ENCODE results near the gene PROK1.

- TF ChIP-seq CTCF (IDR thresholded peaks at IDR 0.05; ENCODE audit: insufficient read depth, low read depth, low read length) (no peak), EZH2 (IDR thresholded peaks at IDR 0.05; ENCODE audit: insufficient read depth, low read length) (no peak)
These were observed 14.9 kb downstream of the PROK1 start for GRCh38 chr1:110465814-110466380.
